Stomach (tissue), 9 donors: ENCODE results near the gene CCDC149. TPM values are rescaled to one million over a fixed set of nuclear protein-coding genes. Genes with fewer than 3 reads are reported as not detected.

Experiments
- DNase-seq, 2 donors: peaks; one replicate each; pipeline versions ENCODE4 v3.0.0 to v3.0.0-alpha.2; 2013 to 2019
- H3K27ac ChIP-seq, 5 donors: fragments of 200-600 bp in 4 of 5; sonication (generic) in 4 of 5; one replicate each; pipeline ENCODE4 v1.5.1; 2013 to 2019; ENCODE audit warnings: mild to moderate bottlenecking in 1 of 5, moderate library complexity in 1 of 5
- H3K27me3 ChIP-seq, 3 donors: fragments of 200-600 bp; sonication (generic); one replicate each; pipeline ENCODE4 v1.5.1; 2017 to 2019; ENCODE audit warnings: mixed run types in 1 of 3
- H3K36me3 ChIP-seq, 4 donors: fragments of 200-600 bp; sonication (generic); 1 replicate in 3 of 4; 2 replicates in 1 of 4; pipeline ENCODE4 v1.5.1; 2016 to 2019
- H3K4me1 ChIP-seq, 4 donors: fragments of 200-600 bp; sonication (generic); one replicate each; pipeline ENCODE4 v1.5.1; 2016 to 2019
- H3K4me3 ChIP-seq, 4 donors: fragments of 200-600 bp; sonication (generic) in 3 of 4; one replicate each; pipeline ENCODE4 v1.5.1; 2016 to 2019; ENCODE audit warnings: mild to moderate bottlenecking in 1 of 4
- H3K9me3 ChIP-seq, 4 donors: fragments of 200-600 bp; sonication (generic); one replicate each; pipeline ENCODE4 v1.5.1; 2016 to 2019
- CTCF ChIP-seq, 7 experiments: fragments of 450-650 bp in 4 of 7; fragments of 200-600 bp in 3 of 7; sonication (generic) in 3 of 7; IDR thresholded peaks; one replicate each; pipeline ENCODE4 v1.5.1; 2016 to 2019; ENCODE audit warnings: antibody characterized with exemption in 7 of 7, control low read depth in 2 of 7, mild to moderate bottlenecking in 1 of 7
- EP300 ChIP-seq: sonication (generic); formaldehyde crosslinking; IDR thresholded peaks from one replicate; pipeline ENCODE4 v1.6.1; 2017; ENCODE audit warnings: antibody characterized with exemption
- POLR2A ChIP-seq, 4 donors: fragments of 450-650 bp; IDR thresholded peaks; one replicate each; pipeline ENCODE4 v1.6.1; 2016; ENCODE audit warnings: antibody characterized with exemption in 4 of 4, control low read depth in 2 of 4, mild to moderate bottlenecking in 1 of 4, moderate library complexity in 1 of 4
- POLR2AphosphoS5 ChIP-seq, 3 donors: sonication (generic); formaldehyde crosslinking; IDR thresholded peaks; one replicate each; pipeline ENCODE4 v1.6.1; 2016; ENCODE audit warnings: antibody characterized with exemption in 3 of 3
- WGBS, 5 donors: extraction: QIAGEN DNeasy Blood & Tissue Kit in 3 of 5; methylation state at CpG; one replicate each; pipeline versions ENCODE4 v1.1.5 to v1.1.7; 2013 to 2018; 5-methylcytosine and 5-hydroxymethylcytosine counted together
- intact Hi-C: fragments of 100-400 bp; cut with DNase I; formaldehyde crosslinking; loops from one replicate; pipeline ENCODE4 v1.15.1; 2023; ENCODE audit warnings: low total_unique reads
- polyA plus RNA-seq, 3 donors: library from polyadenylated mRNA; stranded (reverse); fragments of 200-250 nt; gene quantifications; one replicate each; pipeline ENCODE4 v1.2.3, GENCODE V29; 2013
- total RNA-seq, 5 donors: library from RNA; depleted of rRNA; stranded (reverse); fragments of >200 nt; gene quantifications; one replicate each; pipeline versions ENCODE4 v1.1.0 to v1.2.3, GENCODE V29; 2014 to 2016
- donor health status: healthy with polysubstance abuse.
- donor health status: Bipolar disorder and iron deficiency.
- donor health status: healthy.

The CCDC149 gene
- total and polyA plus RNA-seq, 8 donors = 7.0 to 70.6 (median 16.9) TPM

DNA sequence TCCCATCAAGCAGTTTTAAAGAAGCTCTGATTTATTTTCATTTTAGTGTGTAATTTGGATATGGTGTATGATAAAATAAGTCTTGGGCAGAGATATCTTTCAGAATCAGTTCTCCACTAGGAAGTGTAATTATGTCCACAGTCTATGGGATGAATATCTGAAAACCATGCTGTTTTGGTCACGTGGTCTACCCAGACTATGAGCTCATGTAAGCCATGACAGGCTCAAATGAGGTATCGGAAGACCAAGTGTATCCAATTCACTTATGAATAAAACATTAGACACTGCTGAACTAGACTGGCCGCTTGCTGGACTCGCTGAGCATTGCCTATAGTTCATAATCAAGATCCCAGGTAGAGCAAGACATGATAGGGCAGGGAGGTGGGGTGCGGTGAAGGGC, 66.9 kb downstream of the CCDC149 start:
- no peak for DNase-seq
- peaks cover 0 to 34% (median 16%) of the 10 kb centered on the region in 4 donors for H3K4me1 ChIP-seq
- intact Hi-C loops = no loop called here
- TF ChIP-seq EP300 (no peak), POLR2AphosphoS5 (IDR thresholded peaks at IDR 0.05) (no peak), CTCF (IDR thresholded peaks at IDR 0.05) (no peak), POLR2A (IDR thresholded peaks at IDR 0.05) (no peak)
- H3K36me3 ChIP-seq = peaks cover 0 to 15% (median 3%) of the 10 kb centered on the region in 4 donors
- 89 to 96% (median 94%) methylated on average over 5 of the region's 5 CpGs for WGBS, 5 donors
- H3K9me3 ChIP-seq = no peaks in the 10 kb centered on the region
- no peak overlapping the region for H3K27ac ChIP-seq
- no peaks in the 10 kb centered on the region for H3K27me3 ChIP-seq
- H3K4me3 ChIP-seq = no peak overlapping the region

DNA sequence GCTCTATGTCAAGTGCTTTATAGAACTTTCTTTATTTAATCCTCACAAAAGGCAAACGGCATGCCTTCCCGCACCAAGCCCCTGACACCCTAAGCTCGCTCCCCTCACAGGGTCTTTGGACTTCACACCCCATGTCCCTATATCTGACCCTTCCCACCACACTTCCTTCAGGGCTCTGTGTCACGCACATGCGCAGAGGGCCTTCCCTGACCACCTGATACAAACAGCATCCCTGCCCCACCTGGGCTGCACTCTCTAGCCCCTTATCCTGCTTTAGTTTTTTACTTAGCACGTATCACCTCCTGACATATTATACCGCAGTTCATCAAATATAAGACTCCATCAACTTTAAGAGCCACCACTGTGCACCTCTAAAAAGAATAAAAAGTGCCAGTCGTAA, 67.7 kb downstream of the CCDC149 start:
- WGBS, 5 donors = 95 to 99% (median 96%) methylated on average over 8 of the region's 8 CpGs
- peaks cover 0 to 7% (median 2%) of the 10 kb centered on the region in 4 donors for H3K36me3 ChIP-seq
- H3K4me3 ChIP-seq = no peak overlapping the region
- H3K27me3 ChIP-seq = no peaks in the 10 kb centered on the region
- H3K4me1 ChIP-seq = peaks cover 0 to 37% (median 13%) of the 10 kb centered on the region in 4 donors
- H3K27ac ChIP-seq = no peak overlapping the region
- no peaks in the 10 kb centered on the region for H3K9me3 ChIP-seq
- intact Hi-C loops = no loop called here
- TF ChIP-seq POLR2AphosphoS5 (IDR thresholded peaks at IDR 0.05) (no peak), POLR2A (IDR thresholded peaks at IDR 0.05) (no peak), EP300 (no peak), CTCF (IDR thresholded peaks at IDR 0.05) (no peak)
- DNase-seq = no peak

- WGBS, 5 donors = 18 to 52% (median 38%) methylated on average over 3 of the region's 3 CpGs
- H3K27ac ChIP-seq = no peak overlapping the region
- no peak overlapping the region for H3K4me3 ChIP-seq
- peaks cover 0 to 34% (median 7%) of the 10 kb centered on the region in 4 donors for H3K4me1 ChIP-seq
- no peaks in the 10 kb centered on the region for H3K9me3 ChIP-seq
- TF ChIP-seq CTCF (IDR thresholded peaks at IDR 0.05) = no peak
- no peak for TF ChIP-seq EP300
- TF ChIP-seq POLR2A (IDR thresholded peaks at IDR 0.05) = no peak
- TF ChIP-seq POLR2AphosphoS5 (IDR thresholded peaks at IDR 0.05) = no peak
- no peak for DNase-seq
- H3K27me3 ChIP-seq = no peaks in the 10 kb centered on the region
- intact Hi-C loops = no loop called here
- H3K36me3 ChIP-seq = peaks cover 0 to 8% (median 3%) of the 10 kb centered on the region in 4 donors
Measured at GRCh38 chr4:24843096-24843495, 69.7 kb downstream of the CCDC149 start.

- DNase-seq = no peak
- intact Hi-C loops = no loop called here
- TF ChIP-seq POLR2A (IDR thresholded peaks at IDR 0.05) = no peak
- no peak for TF ChIP-seq POLR2AphosphoS5 (IDR thresholded peaks at IDR 0.05)
- TF ChIP-seq EP300 = no peak
- no peak for TF ChIP-seq CTCF (IDR thresholded peaks at IDR 0.05)
- no peak overlapping the region for H3K4me3 ChIP-seq
- no peak overlapping the region for H3K27ac ChIP-seq
- H3K4me1 ChIP-seq = peaks cover 0 to 34% (median 7%) of the 10 kb centered on the region in 4 donors
- WGBS, 5 donors = 76 to 91% (median 86%) methylated on average over 9 of the region's 9 CpGs
- peaks cover 0 to 16% (median 10%) of the 10 kb centered on the region in 4 donors for H3K36me3 ChIP-seq
- H3K9me3 ChIP-seq = no peaks in the 10 kb centered on the region
- H3K27me3 ChIP-seq = no peaks in the 10 kb centered on the region
Measured at GRCh38 chr4:24842356-24842755, 70.5 kb downstream of the CCDC149 start.
